CD8-positive, alpha-beta memory T cell (primary cell): Measurements from ENCODE around the gene KDM4C. TPM values are rescaled to one million over a fixed set of nuclear protein-coding genes. Genes with fewer than 3 reads are reported as not detected.
"Not testable (repeated sequence)": the region's sequence is repeated elsewhere in the genome, so short reads cannot be mapped to it uniquely, and the experiment has no call there.

ENCODE experiments used
- CTCF ChIA-PET: fragments of 350-600 bp; sonication (Branson Sonifier 250); formaldehyde crosslinking; loops from one replicate; lab custom pipeline; 2021; ENCODE audit warnings: antibody characterized with exemption; lab: Charles Lee
- POLR2A ChIA-PET: fragments of 350-600 bp; sonication (Branson Sonifier 250); formaldehyde crosslinking; loops from one replicate; lab custom pipeline; 2021; ENCODE audit warnings: antibody characterized with exemption; lab: Charles Lee
- DNase-seq, 5 donors: peaks; one replicate each; pipeline versions ENCODE4 v3.0.0 to v3.0.0-alpha.2; 2020 to 2022; ENCODE audit warnings: mixed read lengths in 1 of 5
- H3K27ac ChIP-seq: one replicate; pipeline ENCODE4 v1.7.0; 2013; ENCODE audit warnings: low read depth, mild to moderate bottlenecking, low read length, moderate library complexity
- H3K27me3 ChIP-seq: 2 replicates; pipeline ENCODE4 v1.7.0; 2013; ENCODE audit warnings: low read length, mild to moderate bottlenecking; ENCODE audit not compliant: insufficient read depth, poor library complexity, severe bottlenecking
- H3K36me3 ChIP-seq: 2 replicates; pipeline ENCODE4 v1.7.0; 2013; ENCODE audit warnings: mild to moderate bottlenecking, low read length, moderate library complexity; ENCODE audit not compliant: insufficient read depth
- H3K4me1 ChIP-seq: 2 replicates; pipeline ENCODE4 v1.7.0; 2013; ENCODE audit warnings: mild to moderate bottlenecking, low read length, moderate library complexity; ENCODE audit not compliant: insufficient read depth
- H3K4me3 ChIP-seq: 2 replicates; pipeline ENCODE4 v1.7.0; 2013; ENCODE audit warnings: mild to moderate bottlenecking, low read length
- H3K9me3 ChIP-seq: 2 replicates; pipeline ENCODE4 v1.7.0; 2013; ENCODE audit warnings: mild to moderate bottlenecking, low read length
- H3K27ac Mint-ChIP-seq, 8 donors: one replicate each; pipeline ENCODE4 v1.8.0; 2020 to 2021; ENCODE audit warnings: mixed read lengths in 8 of 8, mild to moderate bottlenecking in 6 of 8, inconsistent platforms in 3 of 8, moderate library complexity in 3 of 8
- H3K27me3 Mint-ChIP-seq, 2 donors: one replicate each; pipeline ENCODE4 v1.8.0; 2020 to 2021; ENCODE audit warnings: mixed read lengths in 2 of 2, mild to moderate bottlenecking in 1 of 2, moderate library complexity in 1 of 2
- H3K36me3 Mint-ChIP-seq, 3 donors: one replicate each; pipeline ENCODE4 v1.8.0; 2020 to 2021; ENCODE audit warnings: mixed read lengths in 3 of 3, inconsistent platforms in 1 of 3, mild to moderate bottlenecking in 1 of 3
- H3K4me1 Mint-ChIP-seq, 3 donors: one replicate each; pipeline ENCODE4 v1.8.0; 2020 to 2021; ENCODE audit warnings: mixed read lengths in 3 of 3, inconsistent platforms in 1 of 3, mild to moderate bottlenecking in 1 of 3
- H3K4me3 Mint-ChIP-seq, 7 donors: one replicate each; pipeline ENCODE4 v1.8.0; 2020 to 2021; ENCODE audit warnings: mixed read lengths in 7 of 7, mild to moderate bottlenecking in 6 of 7, moderate library complexity in 4 of 7, inconsistent platforms in 2 of 7
- H3K9me3 Mint-ChIP-seq, 5 donors: one replicate each; pipeline ENCODE4 v1.8.0; 2020 to 2022; ENCODE audit warnings: mixed read lengths in 5 of 5, mild to moderate bottlenecking in 3 of 5, moderate library complexity in 2 of 5, inconsistent platforms in 1 of 5
- polyA plus RNA-seq: library from polyadenylated mRNA; unstranded; fragments of 300-500 nt; fragmentation: Illumina TruSeq; gene quantifications from one replicate; pipeline ENCODE4 v1.2.3, GENCODE V29; 2021
- total RNA-seq, 2 experiments: library from RNA; stranded (reverse); gene quantifications; one replicate each; pipeline ENCODE4 v1.2.3, GENCODE V29; 2021

Gene KDM4C
- 10 to 100 TPM; 25.9 to 26.8 TPM for total RNA-seq
- 31.9 TPM for polyA plus RNA-seq

GRCh38 chr9:6757456-6758247 is at the start of gene KDM4C:
Gene KDM4C, plus strand, starts transcription at chr9:6757973. Its CDS starts 35,016 bp downstream, at chr9:6792989.
- H3K4me1 ChIP-seq: peaks cover 14% of the 10 kb centered on the region
- H3K9me3 Mint-ChIP-seq: peaks cover 0 to 2% (median 0%) of the 10 kb centered on the region in 5 donors
- DNase-seq: peak; percentile 90 to 97 (median 93)
- peak within 1 kb of the TSS; percentile 86 for H3K4me3 ChIP-seq
- peak within 1 kb of the TSS; percentile 94 to 99 (median 97) for H3K4me3 Mint-ChIP-seq
- peaks cover 0 to 7% of the 10 kb centered on the region in 2 donors for H3K27me3 Mint-ChIP-seq
- peaks cover 0 to 17% (median 0%) of the 10 kb centered on the region in 3 donors for H3K36me3 Mint-ChIP-seq
- no peaks in the 10 kb centered on the region for H3K9me3 ChIP-seq
- no peaks in the 10 kb centered on the region for H3K27me3 ChIP-seq
- ChIA-PET CTCF (interaction anchor here (0.6 to 1.7 kb wide), 6 partner anchors 18 to 81 kb away, joined by 3 to 8 read pairs (median 4); no protein-coding TSS in a partner anchor), POLR2A (interaction anchor here (0.5 to 4.3 kb wide), 17 partner anchors 13 to 1773 kb away, joined by 3 to 72 read pairs (median 3); partner anchors contain the start of genes JAK2, RANBP6, RIC1 and UHRF2)
- H3K27ac ChIP-seq: peak within 1 kb of the TSS; percentile 97
- H3K36me3 ChIP-seq: no peaks in the 10 kb centered on the region
- peak within 1 kb of the TSS; percentile 99 to 100 (median 100) for H3K27ac Mint-ChIP-seq
- H3K4me1 Mint-ChIP-seq: peaks cover 28 to 44% (median 38%) of the 10 kb centered on the region in 3 donors

- peaks cover 0 to 7% (median 0%) of the 10 kb centered on the region in 3 donors for H3K36me3 Mint-ChIP-seq
- no peak for DNase-seq
- H3K4me3 Mint-ChIP-seq: peak overlapping the region in 1 of 7 donors; percentile 1
- Histone ChIP-seq H3K27ac (no peak overlapping the region), H3K4me3 (no peak overlapping the region), H3K4me1 (peaks cover 5% of the 10 kb centered on the region), H3K36me3 (no peaks in the 10 kb centered on the region), H3K27me3 (no peaks in the 10 kb centered on the region), H3K9me3 (no peaks in the 10 kb centered on the region)
- ChIA-PET POLR2A (no interaction called here), CTCF (no interaction called here)
- H3K9me3 Mint-ChIP-seq: no peaks in the 10 kb centered on the region
- H3K27me3 Mint-ChIP-seq: no peaks in the 10 kb centered on the region
- no peak overlapping the region for H3K27ac Mint-ChIP-seq
- peaks cover 5 to 9% (median 6%) of the 10 kb centered on the region in 3 donors for H3K4me1 Mint-ChIP-seq
Measured at GRCh38 chr9:6708732-6709131, 49.0 kb upstream of the KDM4C start.

GRCh38 chr9:6711403-6711802 is 46.4 kb upstream of the KDM4C start:
- H3K27me3 Mint-ChIP-seq: no peaks in the 10 kb centered on the region
- POLR2A ChIA-PET: no interaction called here

GRCh38 chr9:6712041-6712440 is 45.7 kb upstream of the KDM4C start:
- Histone ChIP-seq H3K9me3 (no peaks in the 10 kb centered on the region), H3K36me3 (no peaks in the 10 kb centered on the region), H3K27ac (no peak overlapping the region), H3K27me3 (no peaks in the 10 kb centered on the region), H3K4me1 (peaks cover 4% of the 10 kb centered on the region), H3K4me3 (no peak overlapping the region)
- no peak overlapping the region for H3K27ac Mint-ChIP-seq
- no peak overlapping the region for H3K4me3 Mint-ChIP-seq
- H3K4me1 Mint-ChIP-seq: peaks cover 4 to 13% (median 6%) of the 10 kb centered on the region in 3 donors
- CTCF ChIA-PET: no interaction called here
- H3K27me3 Mint-ChIP-seq: no peaks in the 10 kb centered on the region
- no peaks in the 10 kb centered on the region for H3K9me3 Mint-ChIP-seq
- DNase-seq: no peak
- POLR2A ChIA-PET: no interaction called here
- peaks cover 0 to 4% (median 0%) of the 10 kb centered on the region in 3 donors for H3K36me3 Mint-ChIP-seq

More at GRCh38 chr9:6711403-6711802, 46.4 kb upstream of the KDM4C start:
- H3K36me3 Mint-ChIP-seq: peaks cover 0 to 4% (median 0%) of the 10 kb centered on the region in 3 donors
- no peak overlapping the region for H3K27ac Mint-ChIP-seq
- CTCF ChIA-PET: no interaction called here
- no peak overlapping the region for H3K4me3 ChIP-seq
- H3K4me1 Mint-ChIP-seq: peaks cover 3 to 8% (median 3%) of the 10 kb centered on the region in 3 donors
- H3K4me1 ChIP-seq: no peaks in the 10 kb centered on the region
- H3K27ac ChIP-seq: no peak overlapping the region
- H3K9me3 Mint-ChIP-seq: no peaks in the 10 kb centered on the region
- no peaks in the 10 kb centered on the region for H3K9me3 ChIP-seq
- no peak overlapping the region for H3K4me3 Mint-ChIP-seq
- DNase-seq: no peak
- no peaks in the 10 kb centered on the region for H3K27me3 ChIP-seq
- no peaks in the 10 kb centered on the region for H3K36me3 ChIP-seq

GRCh38 chr9:6714176-6714575 is 43.6 kb upstream of the KDM4C start:
- Mint-ChIP-seq H3K27ac (no peak overlapping the region), H3K9me3 (no peaks in the 10 kb centered on the region), H3K36me3 (peaks cover 0 to 4% (median 0%) of the 10 kb centered on the region in 3 donors), H3K4me3 (peak overlapping the region in 1 of 7 donors; percentile 22), H3K27me3 (peaks cover 0 to 2% of the 10 kb centered on the region in 2 donors), H3K4me1 (peaks cover 4 to 13% (median 6%) of the 10 kb centered on the region in 3 donors)
- Histone ChIP-seq H3K27ac (no peak overlapping the region), H3K4me3 (no peak overlapping the region), H3K36me3 (no peaks in the 10 kb centered on the region), H3K4me1 (peaks cover 4% of the 10 kb centered on the region), H3K9me3 (no peaks in the 10 kb centered on the region), H3K27me3 (no peaks in the 10 kb centered on the region)
- no peak for DNase-seq
- ChIA-PET POLR2A (no interaction called here), CTCF (interaction anchor here (1.3 kb wide), 1 partner anchor 28 kb away, joined by 3 read pairs; no protein-coding TSS in a partner anchor)

- not testable (repeated sequence) for H3K27ac ChIP-seq, H3K27me3 Mint-ChIP-seq, H3K9me3 ChIP-seq, DNase-seq, H3K9me3 Mint-ChIP-seq, H3K36me3 ChIP-seq, H3K36me3 Mint-ChIP-seq, H3K27me3 ChIP-seq, H3K4me1 ChIP-seq
- H3K4me3 ChIP-seq: peak overlapping the region; percentile 53
- ChIA-PET POLR2A (interaction anchor here (1.5 to 2.0 kb wide), 4 partner anchors 11 to 42 kb away, joined by 5 to 35 read pairs (median 12); partner anchors contain the start of gene KDM4C), CTCF (interaction anchor here (0.7 to 1.6 kb wide), 8 partner anchors 10 to 42 kb away, joined by 3 to 8 read pairs (median 4); partner anchors contain the start of gene KDM4C)
- Mint-ChIP-seq H3K4me1 (peaks cover 4 to 13% (median 6%) of the 10 kb centered on the region in 3 donors), H3K27ac (peak overlapping the region in 4 of 8 donors; percentile 70 to 84 (median 82)), H3K4me3 (peak overlapping the region; percentile 85 to 91 (median 88))
Measured at GRCh38 chr9:6715153-6715754, 42.5 kb upstream of the KDM4C start.

- H3K36me3 ChIP-seq: no peaks in the 10 kb centered on the region
- Mint-ChIP-seq H3K4me1 (peaks cover 4 to 13% (median 6%) of the 10 kb centered on the region in 3 donors), H3K27me3 (peaks cover 0 to 2% of the 10 kb centered on the region in 2 donors), H3K36me3 (peaks cover 0 to 4% (median 0%) of the 10 kb centered on the region in 3 donors), H3K9me3 (no peaks in the 10 kb centered on the region), H3K27ac (peak overlapping the region; percentile 70 to 91 (median 86)), H3K4me3 (peak overlapping the region; percentile 85 to 91 (median 88))
- H3K4me3 ChIP-seq: peak overlapping the region; percentile 53
- H3K4me1 ChIP-seq: peaks cover 4% of the 10 kb centered on the region
- no peaks in the 10 kb centered on the region for H3K9me3 ChIP-seq
- CTCF ChIA-PET: interaction anchor here (0.7 to 1.6 kb wide), 8 partner anchors 10 to 42 kb away, joined by 3 to 8 read pairs (median 4); partner anchors contain the start of gene KDM4C
- H3K27ac ChIP-seq: no peak overlapping the region
- H3K27me3 ChIP-seq: no peaks in the 10 kb centered on the region
- POLR2A ChIA-PET: interaction anchor here (0.7 to 2.0 kb wide), 5 partner anchors 12 to 42 kb away, joined by 3 to 35 read pairs (median 10); partner anchors contain the start of gene KDM4C
- peak; percentile 27 to 80 (median 57) for DNase-seq
Measured at GRCh38 chr9:6715755-6716643, 41.8 kb upstream of the KDM4C start.
